Fibroblast of pulmonary artery (primary cell): ENCODE results near the gene QKI.

Experiments used
- DNase-seq: peaks from one replicate; pipeline ENCODE4 v3.0.0-alpha.2; 2010; ENCODE audit warnings: low read depth
- H3K4me3 ChIP-seq: replicated peaks from 2 replicates; pipeline ENCODE4 v1.5.1; 2011; ENCODE audit warnings: low read depth, mild to moderate bottlenecking, control low read depth, low read length, moderate library complexity
- CTCF ChIP-seq: IDR thresholded peaks from 2 replicates; pipeline ENCODE4 v1.5.1; 2011; ENCODE audit warnings: mild to moderate bottlenecking, control low read depth, low read length, inconsistent platforms; ENCODE audit errors: missing control alignments

Gene QKI

GRCh38 chr6:163398115-163398514 is 16.4 kb upstream of the QKI start:
- no peak for TF ChIP-seq CTCF
- no peak for DNase-seq

GRCh38 chr6:163398815-163399214 is 15.7 kb upstream of the QKI start:
- no peak for DNase-seq
- no peak overlapping the region for H3K4me3 ChIP-seq
- no peak for TF ChIP-seq CTCF

More at GRCh38 chr6:163398115-163398514, 16.4 kb upstream of the QKI start:
- H3K4me3 ChIP-seq, result no peak overlapping the region

GRCh38 chr6:163400509-163400908 is 14.0 kb upstream of the QKI start:
- no peak for TF ChIP-seq CTCF
- no peak for DNase-seq
- H3K4me3 ChIP-seq, result no peak overlapping the region

DNA sequence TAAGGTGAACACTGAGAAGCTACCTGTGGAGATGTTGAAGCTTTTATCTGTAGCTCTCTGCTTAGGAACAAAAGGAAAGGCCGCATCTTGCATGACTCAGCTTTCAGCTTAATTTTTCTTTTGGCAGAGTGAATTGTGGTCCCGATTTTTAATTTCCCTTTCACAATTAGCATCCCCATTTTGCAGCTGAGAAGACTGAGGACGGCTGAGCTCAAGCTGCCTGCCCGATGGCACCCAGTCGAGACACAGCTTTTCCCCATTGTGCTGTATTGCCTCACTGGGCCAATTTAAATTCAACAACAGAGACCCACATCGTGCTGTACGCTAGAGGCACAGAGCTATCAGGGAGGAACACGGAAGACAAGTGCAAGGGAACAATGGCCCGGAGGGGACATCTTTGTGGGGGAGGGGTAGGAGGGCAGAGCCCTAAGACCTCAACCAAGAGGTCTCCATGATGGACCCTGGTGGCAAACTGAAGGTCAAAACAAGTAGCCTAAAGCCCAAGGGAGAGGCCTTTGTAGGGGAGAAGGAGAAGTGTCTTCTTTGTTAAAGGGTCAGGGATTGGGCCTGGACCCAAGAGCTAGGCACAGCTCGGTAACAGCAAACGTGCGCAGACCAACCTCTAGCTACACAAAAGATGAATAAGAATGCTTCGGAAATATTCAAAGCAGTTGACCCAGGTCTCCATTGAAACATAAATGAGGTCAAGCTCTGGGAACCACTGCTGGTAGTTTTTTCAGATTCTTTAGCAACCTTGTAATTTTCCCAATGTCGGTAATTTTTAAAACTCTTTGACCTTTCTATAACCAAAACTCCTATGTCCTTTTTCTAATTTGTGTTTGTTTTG is 13.3 kb upstream of the QKI start:
- no peak for TF ChIP-seq CTCF
- DNase-seq, result no peak
- no peak overlapping the region for H3K4me3 ChIP-seq

DNA sequence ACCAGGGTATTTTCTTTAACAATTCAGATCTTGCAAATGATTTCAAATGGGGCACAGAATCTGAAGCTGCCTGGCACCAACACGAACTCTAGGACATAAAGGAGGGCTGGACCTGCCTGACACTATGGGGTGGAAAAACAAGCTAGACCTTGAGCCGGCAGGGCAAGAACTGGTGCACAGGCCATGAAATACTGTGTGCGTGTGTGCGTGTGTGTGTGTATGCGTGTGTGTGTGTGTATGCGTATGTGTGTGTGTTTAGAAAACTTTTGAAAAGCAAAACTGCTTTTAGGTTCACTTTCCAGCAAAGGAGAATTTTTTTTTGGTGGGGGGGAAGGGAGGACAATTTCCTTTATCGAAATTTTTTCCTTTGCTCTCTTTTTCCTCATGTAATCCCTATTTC is 11.9 kb upstream of the QKI start:
- DNase-seq, result no peak
- no peak for TF ChIP-seq CTCF
- H3K4me3 ChIP-seq, result no peak overlapping the region

DNA sequence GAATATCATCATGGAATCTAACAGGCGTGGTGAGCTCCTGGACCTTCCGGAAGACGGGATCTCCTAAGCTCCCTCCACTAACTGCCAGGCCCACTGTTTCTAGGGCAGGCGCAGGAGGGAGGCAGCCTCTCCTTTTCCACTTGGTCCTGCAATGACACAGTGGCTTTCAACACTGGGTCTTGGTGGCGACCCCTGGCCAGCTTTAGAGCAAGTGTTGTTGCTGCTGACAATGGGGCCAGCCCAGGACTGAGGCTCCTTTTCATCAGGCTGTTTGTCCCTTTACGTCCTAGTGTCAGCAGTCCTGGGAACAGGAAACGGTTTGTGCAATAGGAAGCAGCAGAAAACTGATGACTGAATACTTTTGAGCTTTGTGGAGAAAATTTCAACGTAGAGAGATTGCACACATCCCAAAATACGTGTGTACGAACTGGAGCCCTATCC is 9.7 kb upstream of the QKI start:
- DNase-seq, result peak; percentile 89
- no peak overlapping the region for H3K4me3 ChIP-seq

More for the DNA sequence above, 9.7 kb upstream of the QKI start:
- TF ChIP-seq CTCF, result no peak
